Anterior cingulate cortex (tissue), 58 donors: ENCODE results near the gene FLT3.

Source experiments
- DNase-seq, 58 donors: peaks; one replicate each; lab custom pipeline; 2025; lab: John Stamatoyannopoulos, UW

The FLT3 gene

DNA sequence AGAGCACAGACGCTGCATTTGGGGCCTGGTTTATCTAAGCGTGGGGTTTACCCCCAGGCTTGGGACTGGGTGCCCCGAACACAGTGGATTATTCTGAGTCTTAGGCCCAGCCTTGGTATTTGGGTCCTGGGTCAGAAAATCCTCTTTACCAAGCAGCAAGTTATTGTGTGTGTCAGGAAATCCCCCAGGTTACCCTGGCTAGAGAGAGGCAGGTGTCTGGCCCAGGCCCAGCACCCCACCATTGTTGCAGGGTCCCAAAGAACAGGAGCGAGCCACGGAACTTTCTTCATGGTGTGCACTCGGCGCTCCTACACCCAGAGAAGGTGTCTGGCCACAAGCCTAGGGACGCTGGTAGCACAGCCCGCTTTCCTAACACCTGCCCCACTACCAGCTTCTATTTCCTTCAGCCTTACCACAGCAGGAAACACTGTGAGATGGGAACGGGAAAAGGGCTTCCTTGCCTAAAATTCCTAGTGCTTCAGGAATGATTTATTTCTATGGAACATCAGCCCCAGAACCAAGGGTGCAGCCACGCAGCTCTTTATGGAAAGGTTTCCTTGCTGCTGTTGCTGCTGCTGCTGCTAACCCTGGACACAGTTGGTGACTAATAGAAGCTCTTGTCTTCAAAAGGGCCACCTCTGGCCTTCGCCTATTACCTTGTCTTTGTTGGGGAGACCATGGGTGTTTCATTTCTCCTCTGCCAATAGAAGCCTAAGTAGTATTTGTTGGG is 123.8 kb downstream of the FLT3 start:
- no peak for DNase-seq

DNA sequence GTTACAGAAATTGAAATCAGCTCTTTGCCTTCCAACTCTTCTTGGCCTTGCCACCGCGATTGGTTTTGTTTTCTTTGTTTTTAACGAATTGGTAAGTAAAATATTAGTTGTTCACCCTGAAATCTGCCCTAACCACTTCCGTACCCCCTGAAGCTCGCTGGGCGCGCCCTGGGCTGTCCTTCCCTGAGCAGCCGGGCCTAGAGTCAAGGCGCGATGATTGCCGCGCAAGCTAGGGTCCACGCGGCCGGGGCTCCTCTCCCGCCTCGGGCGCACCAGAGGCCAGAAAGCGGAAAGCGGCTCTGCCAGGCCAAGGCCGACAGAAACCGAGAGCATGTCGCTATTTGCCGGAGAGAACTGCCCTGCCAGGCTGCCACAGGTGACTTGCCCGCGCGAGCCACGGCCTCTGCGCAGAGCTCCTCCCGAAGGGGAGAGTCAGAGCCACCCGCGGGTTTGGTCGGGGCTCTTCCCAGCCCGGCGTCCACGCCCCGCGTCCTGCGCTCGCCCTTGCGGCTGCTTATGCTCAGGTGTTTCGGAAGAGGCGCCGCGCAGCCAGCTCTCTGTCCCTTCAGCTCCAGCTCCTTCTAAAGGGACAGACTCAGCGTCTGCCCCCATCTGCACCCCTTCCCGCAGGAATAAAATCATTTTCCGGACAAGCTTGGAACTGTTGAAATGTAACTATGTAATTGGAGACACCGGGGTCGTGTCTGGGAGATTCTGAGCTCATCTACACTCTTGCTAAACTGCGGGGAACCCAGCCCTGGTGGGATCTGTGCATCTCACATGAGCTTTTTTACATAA is 124.6 kb downstream of the FLT3 start:
- no peak for DNase-seq

DNA sequence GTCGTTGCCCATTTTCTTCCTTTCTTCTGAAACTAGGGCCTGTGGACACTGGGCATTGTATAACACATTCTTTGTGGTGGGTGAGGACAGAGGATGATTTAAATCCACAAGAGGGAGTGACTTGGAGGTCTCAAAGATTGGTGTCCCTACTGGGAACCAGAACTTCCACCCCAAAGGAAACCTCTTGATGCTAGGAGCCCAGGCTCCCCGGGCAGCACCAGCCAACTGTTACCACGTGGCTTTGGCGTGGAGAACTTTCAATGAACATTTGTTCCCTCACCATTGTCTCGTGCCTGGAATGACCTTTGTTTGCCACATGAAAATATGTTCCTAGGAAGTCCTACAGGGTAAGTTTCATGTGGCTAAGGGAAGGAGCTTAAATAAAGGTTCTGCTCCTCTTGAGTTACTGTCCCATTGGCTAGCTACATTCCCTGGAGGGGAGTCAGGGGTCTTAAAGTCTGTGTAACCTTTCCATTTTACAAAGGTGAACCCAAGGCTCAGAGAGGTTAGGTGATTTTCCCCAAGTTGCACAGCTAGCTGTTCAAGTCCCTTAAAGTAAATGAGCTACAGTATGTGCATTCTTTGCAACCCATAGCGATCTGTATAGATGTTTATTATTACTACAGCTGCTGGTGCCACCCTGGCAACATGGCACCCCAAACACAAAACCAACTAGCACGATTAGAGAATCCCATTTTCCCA is 126.3 kb downstream of the FLT3 start:
- DNase-seq, result no peak

DNA sequence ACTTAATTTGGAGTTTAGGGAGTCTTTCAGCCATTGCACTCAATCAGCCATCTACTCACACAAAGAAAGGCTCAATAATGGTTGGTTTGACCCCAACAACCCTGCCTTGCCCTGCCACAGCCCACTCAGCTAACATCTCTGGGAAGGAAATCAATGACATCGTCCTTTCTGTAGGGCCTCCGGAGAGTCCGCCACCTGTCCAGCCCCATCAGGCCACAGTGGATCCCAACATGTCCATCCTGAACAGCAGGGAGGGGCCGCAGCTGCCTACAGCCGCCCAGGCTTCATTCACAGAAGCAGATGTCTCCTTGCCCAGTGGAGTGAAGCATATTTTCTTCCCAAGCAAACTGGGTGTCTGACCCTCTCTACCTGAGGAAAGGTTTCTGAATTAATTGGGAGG is 127.1 kb downstream of the FLT3 start:
- no peak for DNase-seq

- DNase-seq, result no peak
These were observed 127.9 kb downstream of the FLT3 start for GRCh38 chr13:27972478-27972820.

DNA sequence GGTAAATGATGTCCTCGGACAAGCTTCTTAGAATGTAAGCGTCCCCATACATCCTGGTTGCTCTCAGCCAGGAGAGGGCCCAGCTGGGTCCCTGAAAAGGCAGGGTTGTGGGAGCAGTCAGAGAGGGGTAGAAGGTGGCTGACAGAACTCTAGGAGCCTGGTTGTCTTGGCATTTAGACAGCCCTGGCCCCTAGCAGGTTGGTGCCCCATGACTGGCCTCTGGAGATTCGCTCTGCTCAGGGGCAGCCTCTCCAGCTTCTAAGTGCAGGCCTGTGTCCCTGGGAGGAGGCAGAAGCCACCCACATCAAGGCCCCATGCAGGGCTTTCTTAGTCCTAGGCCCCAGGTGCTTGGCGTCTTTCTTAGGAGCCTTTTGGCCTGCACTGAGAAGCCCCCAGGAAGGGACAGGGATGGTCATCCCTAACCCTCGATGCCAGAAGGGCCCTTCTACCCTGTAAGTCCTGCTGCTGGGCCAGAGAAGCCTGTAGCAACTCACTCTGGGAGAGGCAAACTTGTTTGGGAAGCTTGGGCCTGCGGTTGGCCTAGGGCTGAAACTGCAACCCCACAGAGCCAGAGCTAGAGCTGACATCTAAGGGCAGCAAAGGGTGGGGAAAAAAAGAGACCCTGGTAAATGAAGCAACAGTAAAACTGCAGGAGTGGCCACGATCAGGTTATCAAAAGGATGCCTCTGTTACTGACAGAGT is 128.4 kb downstream of the FLT3 start:
- DNase-seq, result no peak

- no peak for DNase-seq
These were observed 129.1 kb downstream of the FLT3 start for GRCh38 chr13:27971236-27971645.

- DNase-seq, result no peak
These were observed 129.8 kb downstream of the FLT3 start for GRCh38 chr13:27970382-27971235.

GRCh38 chr13:27969866-27970229 is 130.5 kb downstream of the FLT3 start:
- DNase-seq, result no peak

DNA sequence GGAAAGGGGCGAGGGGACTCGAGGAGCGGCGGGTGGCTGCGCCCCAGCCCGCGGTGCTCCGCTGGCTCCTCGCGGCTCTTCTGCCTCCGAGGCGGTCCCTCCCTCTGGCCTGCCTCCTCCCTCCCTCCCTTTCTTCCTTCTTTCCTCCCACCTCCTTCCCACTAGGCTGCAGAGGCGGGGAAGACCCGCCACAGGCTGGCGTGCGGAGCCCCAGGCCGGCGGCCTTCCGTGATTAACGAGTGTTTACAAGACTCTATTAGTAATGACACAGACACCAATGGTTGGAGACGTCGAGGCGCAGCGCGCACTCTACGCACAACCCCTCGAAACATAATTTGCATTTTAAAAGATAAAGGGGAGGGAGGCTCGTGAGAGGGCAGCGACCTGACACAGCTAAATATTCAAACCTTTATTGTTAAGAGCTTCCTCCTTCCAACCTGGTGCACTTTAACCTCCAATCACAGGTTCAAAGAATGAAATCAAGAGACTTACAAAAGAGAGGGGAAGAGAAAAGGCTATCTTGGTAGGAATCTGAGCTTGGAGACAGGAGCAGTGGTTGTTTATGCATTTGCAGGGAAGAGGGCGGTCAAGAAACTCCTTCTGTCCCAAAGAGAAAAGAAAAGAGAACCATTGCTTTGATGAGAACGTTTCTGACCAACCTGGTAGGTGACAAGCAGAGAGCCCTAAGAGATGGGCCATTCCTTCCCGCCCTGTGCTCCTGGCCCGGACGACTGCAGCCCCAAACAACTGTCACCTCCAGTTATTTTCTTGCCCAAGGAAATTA is 131.1 kb downstream of the FLT3 start, which contains the start of gene CDX2:
Gene CDX2, minus strand, starts transcription at position 234 of the 784 bp plus-strand sequence. CDS start 309 bp downstream, outside the sequence.
- DNase-seq, result no peak

DNA sequence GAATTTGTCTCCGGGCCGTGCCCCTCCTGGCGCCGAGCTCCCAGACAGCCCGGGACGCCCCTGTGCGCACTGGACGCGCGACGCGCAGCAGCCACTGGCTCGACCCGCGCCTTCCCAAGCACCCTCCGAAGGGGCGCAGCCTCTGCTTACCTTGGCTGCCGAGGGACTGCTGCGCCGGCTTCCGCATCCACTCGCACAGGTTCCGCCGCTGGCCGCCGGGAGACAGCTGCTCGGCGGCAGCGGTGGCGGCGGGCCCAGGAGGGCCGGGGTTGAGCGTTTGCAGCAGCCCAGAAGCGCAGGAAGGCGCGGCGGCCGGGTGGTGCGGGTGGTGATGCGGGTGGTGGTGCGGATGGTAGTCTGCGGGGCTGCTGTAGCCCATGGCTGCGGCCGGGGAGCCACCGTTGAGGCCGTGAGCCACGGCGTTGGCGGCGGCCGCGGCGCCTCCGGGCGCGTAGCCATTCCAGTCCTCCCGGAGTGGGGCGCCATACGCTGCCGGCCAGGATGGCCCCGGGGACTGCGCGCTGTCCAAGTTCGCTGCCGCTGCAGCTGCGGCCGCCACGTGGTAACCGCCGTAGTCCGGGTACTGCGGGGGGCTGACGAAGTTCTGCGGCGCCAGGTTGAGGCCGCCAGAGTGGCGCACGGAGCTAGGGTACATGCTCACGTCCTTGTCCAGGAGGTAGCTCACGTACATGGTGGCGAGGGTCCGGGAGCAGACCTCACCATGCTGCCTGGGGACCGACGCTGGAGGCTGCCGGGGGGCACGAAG is 131.9 kb downstream of the FLT3 start:
- no peak for DNase-seq

DNA sequence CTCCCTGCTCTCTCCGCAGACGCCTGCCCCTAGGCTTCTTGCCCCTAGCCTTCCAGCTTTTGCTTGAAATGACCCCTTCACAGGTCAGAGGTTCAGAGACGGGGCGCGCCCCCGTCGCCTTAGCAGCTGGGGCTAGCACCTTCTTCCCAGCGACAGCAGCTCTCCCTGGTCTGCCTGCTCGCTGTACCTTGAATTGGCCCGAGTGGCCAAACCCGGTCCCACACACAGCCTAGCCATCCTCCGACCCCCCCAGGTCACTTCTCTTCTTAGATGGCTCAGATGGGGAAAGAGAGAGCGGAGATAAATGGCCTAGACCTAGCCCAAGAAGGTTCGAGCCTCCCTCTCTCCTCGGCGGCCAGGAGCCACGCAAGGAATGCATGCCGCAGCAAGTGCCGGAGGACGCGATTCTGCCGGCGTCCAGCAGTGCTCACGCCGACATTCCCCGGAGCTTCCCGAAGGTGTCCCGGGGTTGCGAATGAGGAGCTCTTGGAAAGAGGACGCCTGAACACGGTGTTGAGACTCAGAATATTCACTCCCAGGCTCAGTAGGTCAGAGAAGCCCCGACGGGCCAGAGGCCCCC is 132.6 kb downstream of the FLT3 start:
- no peak for DNase-seq

GRCh38 chr13:27967203-27967735 is 133.1 kb downstream of the FLT3 start:
- DNase-seq, result no peak

GRCh38 chr13:27966641-27967202 is 133.7 kb downstream of the FLT3 start:
- DNase-seq, result no peak

GRCh38 chr13:27965740-27966640 is 134.4 kb downstream of the FLT3 start:
- DNase-seq, result no peak

GRCh38 chr13:27965343-27965739 is 135.0 kb downstream of the FLT3 start:
- no peak for DNase-seq
